Neural progenitor cell (in vitro differentiated cells): ENCODE measurements around the gene COG8. TPM values are rescaled to one million over a fixed set of nuclear protein-coding genes. Genes with fewer than 3 reads are reported as not detected.

Source experiments
- DNase-seq: peaks from one replicate; pipeline ENCODE4 v3.0.0-alpha.2; 2016; ENCODE audit warnings: low spot score
- H2AFZ ChIP-seq: fragments of 200-600 bp; sonication (generic); replicated peaks from 2 replicates; pipeline ENCODE4 v1.6.1; 2016; ENCODE audit warnings: antibody characterized with exemption
- H3F3A ChIP-seq: fragments of 200-600 bp; sonication (generic); 2 replicates; pipeline ENCODE4 v1.6.1; 2016; ENCODE audit warnings: antibody characterized with exemption, low read depth
- H3K27ac ChIP-seq: fragments of 200-600 bp; sonication (generic); 2 replicates; pipeline ENCODE4 v1.5.1; 2016; ENCODE audit warnings: mild to moderate bottlenecking
- H3K27me3 ChIP-seq: fragments of 200-600 bp; sonication (generic); 2 replicates; pipeline ENCODE4 v1.6.1; 2016; ENCODE audit warnings: mild to moderate bottlenecking, moderate library complexity
- H3K36me3 ChIP-seq: fragments of 200-600 bp; sonication (generic); 2 replicates; pipeline ENCODE4 v1.5.1; 2016
- H3K4me1 ChIP-seq: fragments of 200-600 bp; sonication (generic); 2 replicates; pipeline ENCODE4 v1.6.1; 2016; ENCODE audit warnings: mixed run types
- H3K4me2 ChIP-seq: fragments of 200-600 bp; sonication (generic); 2 replicates; pipeline ENCODE4 v1.6.1; 2016
- H3K4me3 ChIP-seq: fragments of 200-600 bp; sonication (generic); 2 replicates; pipeline ENCODE4 v1.5.1; 2016
- H3K79me2 ChIP-seq: fragments of 200-600 bp; sonication (generic); 2 replicates; pipeline ENCODE4 v1.6.1; 2016; ENCODE audit warnings: low read depth
- H3K9ac ChIP-seq: fragments of 200-600 bp; sonication (generic); 2 replicates; pipeline ENCODE4 v1.6.1; 2016
- H3K9me3 ChIP-seq: fragments of 200-600 bp; sonication (generic); 2 replicates; pipeline ENCODE4 v1.5.1; 2016; ENCODE audit warnings: low read depth
- H4K20me1 ChIP-seq: fragments of 200-600 bp; sonication (generic); 2 replicates; pipeline ENCODE4 v1.6.1; 2016; ENCODE audit warnings: low read depth
- H3K27ac Mint-ChIP-seq: 3 replicates; pipeline ENCODE4 v1.8.0; 2021; ENCODE audit warnings: mixed read lengths
- H3K27me3 Mint-ChIP-seq: 2 replicates; pipeline ENCODE4 v1.8.0; 2022; ENCODE audit warnings: low read depth, mild to moderate bottlenecking, inconsistent platforms, moderate library complexity, mixed read lengths; ENCODE audit not compliant: insufficient read depth
- H3K36me3 Mint-ChIP-seq: 3 replicates; pipeline ENCODE4 v1.8.0; 2021; ENCODE audit warnings: mixed read lengths
- H3K4me1 Mint-ChIP-seq: 3 replicates; pipeline ENCODE4 v1.8.0; 2021; ENCODE audit warnings: mixed read lengths
- H3K4me3 Mint-ChIP-seq: 3 replicates; pipeline ENCODE4 v1.8.0; 2021; ENCODE audit warnings: mild to moderate bottlenecking, moderate library complexity, mixed read lengths
- H3K9me3 Mint-ChIP-seq: 3 replicates; pipeline ENCODE4 v1.8.0; 2020; ENCODE audit warnings: mixed read lengths
- EZH2 ChIP-seq: fragments of 200-600 bp; sonication (generic); IDR thresholded peaks from 2 replicates; pipeline ENCODE4 v1.6.1; 2017; ENCODE audit warnings: antibody characterized with exemption, mild to moderate bottlenecking, moderate library complexity
- EZH2phosphoT487 ChIP-seq: fragments of 200-600 bp; sonication (generic); IDR thresholded peaks from 2 replicates; pipeline ENCODE4 v1.6.1; 2017; ENCODE audit warnings: antibody characterized with exemption
- total RNA-seq: library from RNA; depleted of rRNA; stranded (reverse); fragments of >200 nt; gene quantifications from 2 replicates; pipeline ENCODE4 v1.2.3, GENCODE V29; 2015; ENCODE audit warnings: low replicate concordance
- TF ChIP-seq, protein P1 (sequence below): fragments of 200-600 bp; sonication (generic); IDR thresholded peaks from 2 replicates; pipeline ENCODE4 v1.5.1; 2017; ENCODE audit warnings: antibody characterized with exemption, mild to moderate bottlenecking

The COG8 gene
- total RNA-seq, 1 donor from 2014 or later: 30.3 TPM

DNA sequence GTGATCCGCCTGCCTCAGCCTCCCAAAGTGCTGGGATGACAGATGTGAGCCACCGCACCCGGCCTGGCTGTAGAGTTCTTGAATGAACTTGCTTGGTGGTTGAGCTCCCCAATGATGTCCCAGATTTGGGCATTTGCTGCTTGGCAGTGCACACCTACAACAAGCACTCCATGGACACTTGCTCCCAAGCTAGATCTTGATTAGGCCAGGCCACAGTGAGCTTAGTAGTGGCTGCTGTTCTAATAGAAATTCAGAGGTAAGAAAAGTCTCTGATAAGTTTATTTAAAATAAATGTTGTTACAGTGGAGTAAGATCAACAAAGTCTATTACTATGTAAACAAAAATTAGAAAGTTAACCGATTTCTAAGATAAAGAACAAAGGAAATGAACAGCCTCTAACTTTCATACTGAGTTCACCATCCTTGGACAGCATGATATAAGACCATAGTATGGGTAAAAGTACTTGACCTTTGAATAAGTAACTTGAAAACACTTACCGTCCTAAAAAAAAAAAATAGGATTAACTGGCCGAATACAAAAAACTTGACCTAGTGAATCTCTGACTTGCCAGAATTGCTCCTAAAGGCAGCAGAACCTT, 11.3 kb upstream of the COG8 start:
- Mint-ChIP-seq H3K27me3 (peaks cover 4% of the 10 kb centered on the region), H3K36me3 (peaks cover 5% of the 10 kb centered on the region), H3K27ac (no peak overlapping the region), H3K4me1 (no peaks in the 10 kb centered on the region), H3K4me3 (no peak overlapping the region), H3K9me3 (no peaks in the 10 kb centered on the region)
- Histone ChIP-seq H3K9ac (no peak overlapping the region), H3K79me2 (no peaks in the 10 kb centered on the region), H2AFZ (no peak overlapping the region), H3K27ac (no peak overlapping the region), H3F3A (peaks cover 4% of the 10 kb centered on the region), H3K4me2 (no peak overlapping the region), H3K27me3 (no peaks in the 10 kb centered on the region), H4K20me1 (no peaks in the 10 kb centered on the region), H3K4me1 (no peaks in the 10 kb centered on the region), H3K4me3 (no peak overlapping the region), H3K36me3 (peaks cover 5% of the 10 kb centered on the region), H3K9me3 (no peaks in the 10 kb centered on the region)
- no peak for DNase-seq
- TF ChIP-seq EZH2 (no peak), EZH2phosphoT487 (no peak)
- TF ChIP-seq, protein P1, sequence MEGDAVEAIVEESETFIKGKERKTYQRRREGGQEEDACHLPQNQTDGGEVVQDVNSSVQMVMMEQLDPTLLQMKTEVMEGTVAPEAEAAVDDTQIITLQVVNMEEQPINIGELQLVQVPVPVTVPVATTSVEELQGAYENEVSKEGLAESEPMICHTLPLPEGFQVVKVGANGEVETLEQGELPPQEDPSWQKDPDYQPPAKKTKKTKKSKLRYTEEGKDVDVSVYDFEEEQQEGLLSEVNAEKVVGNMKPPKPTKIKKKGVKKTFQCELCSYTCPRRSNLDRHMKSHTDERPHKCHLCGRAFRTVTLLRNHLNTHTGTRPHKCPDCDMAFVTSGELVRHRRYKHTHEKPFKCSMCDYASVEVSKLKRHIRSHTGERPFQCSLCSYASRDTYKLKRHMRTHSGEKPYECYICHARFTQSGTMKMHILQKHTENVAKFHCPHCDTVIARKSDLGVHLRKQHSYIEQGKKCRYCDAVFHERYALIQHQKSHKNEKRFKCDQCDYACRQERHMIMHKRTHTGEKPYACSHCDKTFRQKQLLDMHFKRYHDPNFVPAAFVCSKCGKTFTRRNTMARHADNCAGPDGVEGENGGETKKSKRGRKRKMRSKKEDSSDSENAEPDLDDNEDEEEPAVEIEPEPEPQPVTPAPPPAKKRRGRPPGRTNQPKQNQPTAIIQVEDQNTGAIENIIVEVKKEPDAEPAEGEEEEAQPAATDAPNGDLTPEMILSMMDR: no peak

DNA sequence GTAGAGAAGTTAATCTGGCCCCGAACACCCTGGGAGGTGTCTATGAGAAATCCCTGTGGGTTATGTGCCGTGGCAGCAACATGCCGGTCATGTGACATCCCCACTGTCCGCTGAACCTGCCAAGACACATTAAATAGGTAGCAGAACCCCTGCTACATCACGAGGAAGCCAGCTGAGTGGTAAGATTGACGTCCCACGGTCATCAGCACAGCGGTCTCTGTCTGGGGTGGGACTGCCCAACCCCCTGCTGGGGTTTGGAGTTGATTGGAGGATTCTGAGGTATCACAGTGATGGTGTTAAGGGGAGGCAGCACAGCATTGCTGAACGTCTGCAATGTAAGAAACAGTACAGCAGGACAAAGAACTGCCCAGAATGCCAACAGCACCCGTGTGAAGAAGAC, 10.2 kb upstream of the COG8 start:
- Histone ChIP-seq H3K9me3 (no peaks in the 10 kb centered on the region), H3K4me2 (no peak overlapping the region), H3K79me2 (no peaks in the 10 kb centered on the region), H4K20me1 (no peaks in the 10 kb centered on the region), H3K4me1 (no peaks in the 10 kb centered on the region), H3K27me3 (no peaks in the 10 kb centered on the region), H3K36me3 (no peaks in the 10 kb centered on the region), H3K27ac (no peak overlapping the region), H3K9ac (no peak overlapping the region), H3F3A (peaks cover 4% of the 10 kb centered on the region), H2AFZ (no peak overlapping the region), H3K4me3 (no peak overlapping the region)
- no peaks in the 10 kb centered on the region for H3K9me3 Mint-ChIP-seq
- no peak overlapping the region for H3K4me3 Mint-ChIP-seq
- no peaks in the 10 kb centered on the region for H3K4me1 Mint-ChIP-seq
- peak overlapping the region; percentile 69 for H3K27ac Mint-ChIP-seq
- TF ChIP-seq EZH2 (no peak), EZH2phosphoT487 (no peak)
- TF ChIP-seq, protein P1: no peak
- H3K36me3 Mint-ChIP-seq: peaks cover 2% of the 10 kb centered on the region
- DNase-seq: no peak
- H3K27me3 Mint-ChIP-seq: peaks cover 4% of the 10 kb centered on the region

DNA sequence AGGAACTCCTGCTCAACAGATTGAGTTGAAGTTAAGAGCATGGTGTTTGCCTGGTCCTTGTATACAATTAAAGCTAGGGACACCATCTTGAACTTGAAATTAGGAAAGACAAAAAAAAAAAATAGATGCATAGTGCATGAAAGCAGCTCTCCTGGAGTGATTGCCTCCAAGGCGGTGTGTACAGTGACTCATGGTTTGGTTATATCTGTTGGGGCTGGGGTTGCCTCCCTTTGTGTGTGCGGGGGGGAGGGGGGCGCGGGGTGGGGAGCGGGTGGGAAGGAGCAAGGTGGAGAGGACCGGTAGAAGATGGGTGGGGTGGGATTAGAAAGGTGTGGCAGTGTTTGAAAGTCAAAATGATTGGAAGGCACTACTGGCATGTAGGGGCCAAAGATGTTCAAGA, 8.9 kb upstream of the COG8 start:
- Histone ChIP-seq H3K79me2 (no peaks in the 10 kb centered on the region), H3K9me3 (no peaks in the 10 kb centered on the region), H4K20me1 (no peaks in the 10 kb centered on the region), H3K9ac (no peak overlapping the region), H3K36me3 (no peaks in the 10 kb centered on the region), H3K4me2 (no peak overlapping the region), H3K4me3 (no peak overlapping the region), H3F3A (peaks cover 4% of the 10 kb centered on the region), H3K27ac (no peak overlapping the region), H2AFZ (no peak overlapping the region), H3K27me3 (no peaks in the 10 kb centered on the region), H3K4me1 (no peaks in the 10 kb centered on the region)
- Mint-ChIP-seq H3K36me3 (peaks cover under 1% of the 10 kb centered on the region), H3K4me1 (no peaks in the 10 kb centered on the region), H3K4me3 (no peak overlapping the region), H3K27ac (no peak overlapping the region), H3K27me3 (peaks cover 4% of the 10 kb centered on the region), H3K9me3 (no peaks in the 10 kb centered on the region)
- no peak for DNase-seq
- TF ChIP-seq EZH2: no peak
- TF ChIP-seq, protein P1: no peak
- no peak for TF ChIP-seq EZH2phosphoT487
